HepG2 (cell line): ENCODE data around the gene MRS2. TPM values are rescaled to one million over a fixed set of nuclear protein-coding genes. Genes with fewer than 3 reads are reported as not detected.

Experiments
- CBX1 ChIP-seq: IDR thresholded peaks from one replicate; pipeline ENCODE4 v1.6.1; 2016; ENCODE audit warnings: antibody characterized with exemption, low read depth
- ELF3 ChIP-seq: IDR thresholded peaks from 2 replicates; pipeline ENCODE4 v1.6.1; 2016; ENCODE audit warnings: missing genetic modification reagents, missing compliant biosample characterization
- ESRRA ChIP-seq: sonication (generic); formaldehyde crosslinking; IDR thresholded peaks from 2 replicates; pipeline ENCODE4 v1.5.1; 2020; ENCODE audit warnings: mild to moderate bottlenecking, low read depth, missing genetic modification reagents
- KDM4B ChIP-seq: sonication (generic); formaldehyde crosslinking; IDR thresholded peaks from 2 replicates; pipeline ENCODE4 v1.4.0; 2020; ENCODE audit warnings: missing genetic modification reagents
- MIXL1 ChIP-seq: IDR thresholded peaks from 2 replicates; pipeline ENCODE4 v1.6.1; 2016
- POLR2A ChIP-seq, 2 experiments: IDR thresholded peaks; 2 replicates each; pipeline ENCODE4 v1.6.1; 2011; ENCODE audit warnings: low read depth in 2 of 2, low read length in 2 of 2, mild to moderate bottlenecking in 1 of 2, moderate library complexity in 1 of 2; ENCODE audit not compliant: insufficient read depth in 1 of 2
- SIX1 ChIP-seq: sonication (generic); formaldehyde crosslinking; IDR thresholded peaks from 2 replicates; pipeline ENCODE4 v1.4.0; 2020; ENCODE audit warnings: missing genetic modification reagents, borderline replicate concordance
- ZNF33B ChIP-seq: sonication (generic); formaldehyde crosslinking; IDR thresholded peaks from 2 replicates; pipeline ENCODE4 v1.5.1; 2020; ENCODE audit warnings: mild to moderate bottlenecking, missing genetic modification reagents
- ZNF567 ChIP-seq: sonication (generic); formaldehyde crosslinking; IDR thresholded peaks from 2 replicates; pipeline ENCODE4 v1.8.1; 2023; ENCODE audit warnings: mild to moderate bottlenecking, missing genetic modification reagents, borderline replicate concordance
- ZNF703 ChIP-seq: sonication (generic); formaldehyde crosslinking; IDR thresholded peaks from 2 replicates; pipeline ENCODE4 v1.5.1; 2020; ENCODE audit warnings: missing genetic modification reagents, mild to moderate bottlenecking, moderate library complexity, borderline replicate concordance
- ZNF773 ChIP-seq: sonication (generic); formaldehyde crosslinking; IDR thresholded peaks from 2 replicates; pipeline ENCODE4 v1.4.0; 2020; ENCODE audit warnings: missing genetic modification reagents, borderline replicate concordance
- polyA plus RNA-seq, 8 experiments: library from polyadenylated mRNA; depleted of rRNA in 3 of 8; stranded (reverse) in 7 of 8; unstranded in 1 of 8; fragments of >200 nt; fragmentation: Illumina TruSeq in 4 of 8; extraction: Trizol in 4 of 8; gene quantifications; 2 replicates each; pipeline versions ENCODE4 v1.2.1 to v1.2.3, GENCODE V29; 2011 to 2016; ENCODE audit warnings: low read depth in 4 of 8, missing spikeins in 1 of 8, mixed read lengths in 1 of 8; ENCODE audit not compliant: insufficient read depth in 1 of 8
- total RNA-seq, 5 experiments: library from RNA; depleted of rRNA; stranded (reverse); fragments of >200 nt; fragmentation: Illumina TruSeq; extraction: Trizol; gene quantifications; 2 replicates each; pipeline ENCODE4 v1.2.3, GENCODE V29; 2016; ENCODE audit warnings: low read depth in 1 of 5
- TF ChIP-seq, protein P1 (sequence below): sonication (generic); formaldehyde crosslinking; IDR thresholded peaks from 2 replicates; pipeline ENCODE4 v1.5.1; 2020; ENCODE audit warnings: mild to moderate bottlenecking, missing genetic modification reagents, borderline replicate concordance
- TF ChIP-seq, protein P2 (sequence below): sonication (generic); formaldehyde crosslinking; IDR thresholded peaks from 2 replicates; pipeline ENCODE4 v1.4.0; 2020; ENCODE audit warnings: missing genetic modification reagents
- TF ChIP-seq, protein P3 (sequence below): sonication (generic); formaldehyde crosslinking; IDR thresholded peaks from 2 replicates; pipeline ENCODE4 v1.4.0; 2020; ENCODE audit warnings: missing genetic modification reagents
- TF ChIP-seq, protein P4 (sequence below): sonication (generic); formaldehyde crosslinking; IDR thresholded peaks from 2 replicates; pipeline ENCODE4 v1.5.1; 2020; ENCODE audit warnings: missing genetic modification reagents, mild to moderate bottlenecking, borderline replicate concordance

The MRS2 gene
- total and polyA plus RNA-seq, 2 of the 13 experiments (the other 11 are each of a cell fraction or from before 2014, with no cell fraction given) = 31.1 to 83.8 TPM

DNA sequence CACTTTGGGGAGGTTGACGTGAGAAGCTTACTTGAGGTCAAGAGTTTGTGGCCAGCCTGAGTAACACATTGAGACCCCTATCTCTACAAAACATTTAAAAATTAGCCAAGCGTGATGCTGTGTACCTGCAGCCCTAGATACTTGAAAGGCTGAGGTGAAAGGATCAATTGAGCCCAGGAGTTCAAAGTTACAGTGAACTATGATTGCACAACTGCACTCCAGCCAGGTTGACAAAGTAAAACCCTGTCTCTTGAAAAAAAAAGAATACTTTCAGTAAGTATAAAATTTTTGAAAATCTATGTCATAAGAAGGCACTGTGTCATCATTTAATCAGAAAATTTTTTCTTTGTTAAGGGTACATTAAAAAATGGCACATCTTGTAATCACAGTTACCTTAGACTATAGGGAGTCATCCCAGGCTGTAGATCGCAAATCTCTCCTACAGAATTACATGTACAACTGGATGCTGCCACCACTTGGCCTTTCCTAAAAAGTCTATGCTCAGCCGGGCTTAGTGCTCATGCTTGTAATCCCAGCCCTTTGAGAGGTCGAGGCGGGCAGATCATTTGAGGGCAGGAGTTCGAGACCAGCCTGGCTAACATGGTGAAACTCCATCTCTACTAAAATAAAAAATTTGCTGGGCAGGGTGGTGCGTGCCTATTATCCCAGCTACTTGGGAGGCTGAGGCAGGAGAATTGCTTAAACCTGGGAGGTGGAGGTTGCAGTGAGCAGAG, 17.0 kb upstream of the MRS2 start (continued):
- TF ChIP-seq, protein P1, sequence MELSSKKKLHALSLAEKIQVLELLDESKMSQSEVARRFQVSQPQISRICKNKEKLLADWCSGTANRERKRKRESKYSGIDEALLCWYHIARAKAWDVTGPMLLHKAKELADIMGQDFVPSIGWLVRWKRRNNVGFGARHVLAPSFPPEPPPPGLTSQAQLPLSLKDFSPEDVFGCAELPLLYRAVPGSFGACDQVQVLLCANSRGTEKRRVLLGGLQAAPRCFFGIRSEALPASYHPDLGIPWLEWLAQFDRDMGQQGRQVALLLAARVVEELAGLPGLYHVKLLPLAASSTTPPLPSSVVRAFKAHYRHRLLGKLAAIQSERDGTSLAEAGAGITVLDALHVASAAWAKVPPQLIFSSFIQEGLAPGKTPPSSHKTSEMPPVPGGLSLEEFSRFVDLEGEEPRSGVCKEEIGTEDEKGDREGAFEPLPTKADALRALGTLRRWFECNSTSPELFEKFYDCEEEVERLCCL (CRISPR knock-in tag) = no peak
- TF ChIP-seq KDM4B (CRISPR knock-in tag) (peak; percentile 92), CBX1 (peak; percentile 81), ZNF773 (CRISPR knock-in tag) (no peak), POLR2A (IDR thresholded peaks at IDR 0.05; ENCODE audit: insufficient read depth in 1 of 2, low read depth in 2 of 2, low read length in 2 of 2) (no peak), MIXL1 (CRISPR knock-in tag) (peak; percentile 97), ESRRA (CRISPR knock-in tag) (peak; percentile 68; the same call in 1 of the 2 replicates), SIX1 (CRISPR knock-in tag) (peak; percentile 92), ELF3 (peak; percentile 67), ZNF567 (CRISPR knock-in tag) (no peak; the same call in 1 of the 2 replicates), ZNF703 (CRISPR knock-in tag) (no peak), ZNF33B (CRISPR knock-in tag) (no peak)
- TF ChIP-seq, protein P2, sequence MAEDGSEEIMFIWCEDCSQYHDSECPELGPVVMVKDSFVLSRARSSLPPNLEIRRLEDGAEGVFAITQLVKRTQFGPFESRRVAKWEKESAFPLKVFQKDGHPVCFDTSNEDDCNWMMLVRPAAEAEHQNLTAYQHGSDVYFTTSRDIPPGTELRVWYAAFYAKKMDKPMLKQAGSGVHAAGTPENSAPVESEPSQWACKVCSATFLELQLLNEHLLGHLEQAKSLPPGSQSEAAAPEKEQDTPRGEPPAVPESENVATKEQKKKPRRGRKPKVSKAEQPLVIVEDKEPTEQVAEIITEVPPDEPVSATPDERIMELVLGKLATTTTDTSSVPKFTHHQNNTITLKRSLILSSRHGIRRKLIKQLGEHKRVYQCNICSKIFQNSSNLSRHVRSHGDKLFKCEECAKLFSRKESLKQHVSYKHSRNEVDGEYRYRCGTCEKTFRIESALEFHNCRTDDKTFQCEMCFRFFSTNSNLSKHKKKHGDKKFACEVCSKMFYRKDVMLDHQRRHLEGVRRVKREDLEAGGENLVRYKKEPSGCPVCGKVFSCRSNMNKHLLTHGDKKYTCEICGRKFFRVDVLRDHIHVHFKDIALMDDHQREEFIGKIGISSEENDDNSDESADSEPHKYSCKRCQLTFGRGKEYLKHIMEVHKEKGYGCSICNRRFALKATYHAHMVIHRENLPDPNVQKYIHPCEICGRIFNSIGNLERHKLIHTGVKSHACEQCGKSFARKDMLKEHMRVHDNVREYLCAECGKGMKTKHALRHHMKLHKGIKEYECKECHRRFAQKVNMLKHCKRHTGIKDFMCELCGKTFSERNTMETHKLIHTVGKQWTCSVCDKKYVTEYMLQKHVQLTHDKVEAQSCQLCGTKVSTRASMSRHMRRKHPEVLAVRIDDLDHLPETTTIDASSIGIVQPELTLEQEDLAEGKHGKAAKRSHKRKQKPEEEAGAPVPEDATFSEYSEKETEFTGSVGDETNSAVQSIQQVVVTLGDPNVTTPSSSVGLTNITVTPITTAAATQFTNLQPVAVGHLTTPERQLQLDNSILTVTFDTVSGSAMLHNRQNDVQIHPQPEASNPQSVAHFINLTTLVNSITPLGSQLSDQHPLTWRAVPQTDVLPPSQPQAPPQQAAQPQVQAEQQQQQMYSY = no peak
- TF ChIP-seq, protein P3, sequence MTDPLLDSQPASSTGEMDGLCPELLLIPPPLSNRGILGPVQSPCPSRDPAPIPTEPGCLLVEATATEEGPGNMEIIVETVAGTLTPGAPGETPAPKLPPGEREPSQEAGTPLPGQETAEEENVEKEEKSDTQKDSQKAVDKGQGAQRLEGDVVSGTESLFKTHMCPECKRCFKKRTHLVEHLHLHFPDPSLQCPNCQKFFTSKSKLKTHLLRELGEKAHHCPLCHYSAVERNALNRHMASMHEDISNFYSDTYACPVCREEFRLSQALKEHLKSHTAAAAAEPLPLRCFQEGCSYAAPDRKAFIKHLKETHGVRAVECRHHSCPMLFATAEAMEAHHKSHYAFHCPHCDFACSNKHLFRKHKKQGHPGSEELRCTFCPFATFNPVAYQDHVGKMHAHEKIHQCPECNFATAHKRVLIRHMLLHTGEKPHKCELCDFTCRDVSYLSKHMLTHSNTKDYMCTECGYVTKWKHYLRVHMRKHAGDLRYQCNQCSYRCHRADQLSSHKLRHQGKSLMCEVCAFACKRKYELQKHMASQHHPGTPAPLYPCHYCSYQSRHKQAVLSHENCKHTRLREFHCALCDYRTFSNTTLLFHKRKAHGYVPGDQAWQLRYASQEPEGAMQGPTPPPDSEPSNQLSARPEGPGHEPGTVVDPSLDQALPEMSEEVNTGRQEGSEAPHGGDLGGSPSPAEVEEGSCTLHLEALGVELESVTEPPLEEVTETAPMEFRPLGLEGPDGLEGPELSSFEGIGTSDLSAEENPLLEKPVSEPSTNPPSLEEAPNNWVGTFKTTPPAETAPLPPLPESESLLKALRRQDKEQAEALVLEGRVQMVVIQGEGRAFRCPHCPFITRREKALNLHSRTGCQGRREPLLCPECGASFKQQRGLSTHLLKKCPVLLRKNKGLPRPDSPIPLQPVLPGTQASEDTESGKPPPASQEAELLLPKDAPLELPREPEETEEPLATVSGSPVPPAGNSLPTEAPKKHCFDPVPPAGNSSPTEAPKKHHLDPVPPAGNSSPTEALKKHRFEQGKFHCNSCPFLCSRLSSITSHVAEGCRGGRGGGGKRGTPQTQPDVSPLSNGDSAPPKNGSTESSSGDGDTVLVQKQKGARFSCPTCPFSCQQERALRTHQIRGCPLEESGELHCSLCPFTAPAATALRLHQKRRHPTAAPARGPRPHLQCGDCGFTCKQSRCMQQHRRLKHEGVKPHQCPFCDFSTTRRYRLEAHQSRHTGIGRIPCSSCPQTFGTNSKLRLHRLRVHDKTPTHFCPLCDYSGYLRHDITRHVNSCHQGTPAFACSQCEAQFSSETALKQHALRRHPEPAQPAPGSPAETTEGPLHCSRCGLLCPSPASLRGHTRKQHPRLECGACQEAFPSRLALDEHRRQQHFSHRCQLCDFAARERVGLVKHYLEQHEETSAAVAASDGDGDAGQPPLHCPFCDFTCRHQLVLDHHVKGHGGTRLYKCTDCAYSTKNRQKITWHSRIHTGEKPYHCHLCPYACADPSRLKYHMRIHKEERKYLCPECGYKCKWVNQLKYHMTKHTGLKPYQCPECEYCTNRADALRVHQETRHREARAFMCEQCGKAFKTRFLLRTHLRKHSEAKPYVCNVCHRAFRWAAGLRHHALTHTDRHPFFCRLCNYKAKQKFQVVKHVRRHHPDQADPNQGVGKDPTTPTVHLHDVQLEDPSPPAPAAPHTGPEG (CRISPR knock-in tag) = no peak
- TF ChIP-seq, protein P4, sequence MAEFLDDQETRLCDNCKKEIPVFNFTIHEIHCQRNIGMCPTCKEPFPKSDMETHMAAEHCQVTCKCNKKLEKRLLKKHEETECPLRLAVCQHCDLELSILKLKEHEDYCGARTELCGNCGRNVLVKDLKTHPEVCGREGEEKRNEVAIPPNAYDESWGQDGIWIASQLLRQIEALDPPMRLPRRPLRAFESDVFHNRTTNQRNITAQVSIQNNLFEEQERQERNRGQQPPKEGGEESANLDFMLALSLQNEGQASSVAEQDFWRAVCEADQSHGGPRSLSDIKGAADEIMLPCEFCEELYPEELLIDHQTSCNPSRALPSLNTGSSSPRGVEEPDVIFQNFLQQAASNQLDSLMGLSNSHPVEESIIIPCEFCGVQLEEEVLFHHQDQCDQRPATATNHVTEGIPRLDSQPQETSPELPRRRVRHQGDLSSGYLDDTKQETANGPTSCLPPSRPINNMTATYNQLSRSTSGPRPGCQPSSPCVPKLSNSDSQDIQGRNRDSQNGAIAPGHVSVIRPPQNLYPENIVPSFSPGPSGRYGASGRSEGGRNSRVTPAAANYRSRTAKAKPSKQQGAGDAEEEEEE (CRISPR knock-in tag) = no peak
